ENCODE data around the gene FOCAD.

Gene FOCAD

GRCh38 chr9:20775683-20776082 lies 91.6 kb downstream of the FOCAD start:
- no peaks in the 10 kb centered on the region for H3K9me3 Mint-ChIP-seq
- peaks cover 18% of the 10 kb centered on the region for H3K36me3 Mint-ChIP-seq
- H3K4me3 Mint-ChIP-seq: no peak overlapping the region
- no peaks in the 10 kb centered on the region for H3K4me1 Mint-ChIP-seq
- no peaks in the 10 kb centered on the region for H3K27me3 Mint-ChIP-seq
- DNase-seq (ENCODE audit: low spot score in 2 of 2): no peak
- no peak for ATAC-seq (ENCODE audit: low read depth)
- H3K27ac Mint-ChIP-seq: no peak overlapping the region

DNA sequence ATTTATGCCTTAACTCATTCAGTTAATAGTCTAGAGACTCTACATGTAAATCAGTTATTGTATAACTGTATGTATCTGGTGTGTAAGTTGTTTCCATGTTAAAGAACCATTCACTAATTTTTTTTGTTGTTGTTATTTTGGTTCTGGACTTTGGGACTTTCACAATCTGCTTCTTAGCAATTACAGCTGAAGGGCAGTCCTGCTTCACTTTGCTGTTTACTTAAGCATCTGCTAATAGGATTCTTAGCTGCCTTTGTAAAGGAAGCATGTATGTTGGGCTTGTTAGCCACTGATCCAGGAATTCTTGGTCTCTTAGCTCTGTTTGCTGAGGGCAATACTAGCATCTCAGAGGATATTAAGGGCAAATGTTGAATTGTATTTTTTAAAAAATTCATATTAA lies 97.0 kb downstream of the FOCAD start:
- no peaks in the 10 kb centered on the region for H3K9me3 Mint-ChIP-seq
- ATAC-seq (ENCODE audit: low read depth) (no peak), DNase-seq (ENCODE audit: low spot score in 2 of 2) (no peak)
- H3K27me3 Mint-ChIP-seq: no peaks in the 10 kb centered on the region
- no peaks in the 10 kb centered on the region for H3K4me1 Mint-ChIP-seq
- peaks cover 15% of the 10 kb centered on the region for H3K36me3 Mint-ChIP-seq
- no peak overlapping the region for H3K4me3 Mint-ChIP-seq
- no peak overlapping the region for H3K27ac Mint-ChIP-seq

DNA sequence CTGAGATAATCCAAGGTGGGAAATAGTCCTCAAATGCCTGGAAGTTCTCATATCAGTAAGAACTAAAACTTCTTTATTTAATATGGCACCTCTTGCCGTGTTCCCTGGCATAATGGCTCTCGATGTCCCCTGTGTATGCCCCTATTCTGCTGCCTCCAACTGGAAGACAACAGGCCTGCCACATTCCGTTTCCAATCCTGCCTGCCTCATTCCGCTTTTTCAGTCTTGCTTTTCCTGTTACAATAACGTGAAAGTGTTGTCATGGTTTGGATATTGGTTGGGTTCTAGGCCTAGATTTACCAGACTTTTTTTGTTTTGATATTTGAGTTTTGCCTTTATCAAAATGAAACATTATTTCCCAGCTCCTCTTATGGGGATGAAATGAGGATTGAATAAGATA lies 98.2 kb downstream of the FOCAD start:
- no peak for ATAC-seq (ENCODE audit: low read depth)
- DNase-seq (ENCODE audit: low spot score in 2 of 2): no peak
- Mint-ChIP-seq H3K4me1 (no peaks in the 10 kb centered on the region), H3K27me3 (no peaks in the 10 kb centered on the region), H3K36me3 (peaks cover 15% of the 10 kb centered on the region), H3K27ac (no peak overlapping the region), H3K9me3 (no peaks in the 10 kb centered on the region), H3K4me3 (no peak overlapping the region)

- peaks cover 15% of the 10 kb centered on the region for H3K36me3 Mint-ChIP-seq
- no peaks in the 10 kb centered on the region for H3K9me3 Mint-ChIP-seq
- no peaks in the 10 kb centered on the region for H3K4me1 Mint-ChIP-seq
Observed at GRCh38 chr9:20783057-20784038, 99.3 kb downstream of the FOCAD start.

GRCh38 chr9:20784196-20784595 lies 100.1 kb downstream of the FOCAD start:
- no peaks in the 10 kb centered on the region for H3K4me1 Mint-ChIP-seq
- peaks cover 13% of the 10 kb centered on the region for H3K36me3 Mint-ChIP-seq
- H3K9me3 Mint-ChIP-seq: no peaks in the 10 kb centered on the region
- no peak overlapping the region for H3K27ac Mint-ChIP-seq
- DNase-seq (ENCODE audit: low spot score in 2 of 2) (no peak), ATAC-seq (ENCODE audit: low read depth) (no peak)
- no peaks in the 10 kb centered on the region for H3K27me3 Mint-ChIP-seq
- H3K4me3 Mint-ChIP-seq: no peak overlapping the region

More at GRCh38 chr9:20783057-20784038, 99.3 kb downstream of the FOCAD start:
- no peak for DNase-seq (ENCODE audit: low spot score in 2 of 2)
- no peak for ATAC-seq (ENCODE audit: low read depth)
- H3K27me3 Mint-ChIP-seq: no peaks in the 10 kb centered on the region
- H3K27ac Mint-ChIP-seq: no peak overlapping the region
- H3K4me3 Mint-ChIP-seq: no peak overlapping the region

DNA sequence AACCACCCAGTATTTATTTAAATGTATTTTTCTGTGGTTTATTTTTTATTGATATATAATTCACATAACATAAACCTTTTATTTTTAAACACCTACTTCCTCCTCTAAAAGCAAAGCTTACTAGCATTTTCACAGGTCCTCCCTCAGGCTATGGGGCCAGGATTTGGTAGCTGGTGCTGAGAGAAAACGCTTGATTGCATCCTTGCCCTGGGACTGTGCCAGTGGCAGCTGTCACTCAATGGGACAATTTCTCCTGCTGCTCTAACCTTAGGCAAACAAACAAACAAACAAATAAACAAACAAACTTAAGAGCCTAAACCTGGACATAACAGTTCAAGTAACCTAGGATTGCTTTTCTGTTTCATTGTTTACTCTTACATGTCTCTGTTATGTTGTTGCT lies 102.7 kb downstream of the FOCAD start:
- no peaks in the 10 kb centered on the region for H3K9me3 Mint-ChIP-seq
- DNase-seq (ENCODE audit: low spot score in 2 of 2) (no peak), ATAC-seq (ENCODE audit: low read depth) (no peak)
- no peak overlapping the region for H3K27ac Mint-ChIP-seq
- peaks cover 2% of the 10 kb centered on the region for H3K4me1 Mint-ChIP-seq
- no peaks in the 10 kb centered on the region for H3K27me3 Mint-ChIP-seq
- H3K36me3 Mint-ChIP-seq: peaks cover 23% of the 10 kb centered on the region
- no peak overlapping the region for H3K4me3 Mint-ChIP-seq

- peaks cover 17% of the 10 kb centered on the region for H3K36me3 Mint-ChIP-seq
- DNase-seq (ENCODE audit: low spot score in 2 of 2) (no peak), ATAC-seq (ENCODE audit: low read depth) (no peak)
- no peak overlapping the region for H3K27ac Mint-ChIP-seq
- H3K4me1 Mint-ChIP-seq: peaks cover 2% of the 10 kb centered on the region
- no peaks in the 10 kb centered on the region for H3K9me3 Mint-ChIP-seq
- H3K4me3 Mint-ChIP-seq: no peak overlapping the region
- H3K27me3 Mint-ChIP-seq: no peaks in the 10 kb centered on the region
Observed at GRCh38 chr9:20788526-20789451, 104.7 kb downstream of the FOCAD start.

- Mint-ChIP-seq H3K9me3 (no peaks in the 10 kb centered on the region), H3K4me1 (peaks cover 2% of the 10 kb centered on the region), H3K36me3 (peaks cover 16% of the 10 kb centered on the region), H3K4me3 (no peak overlapping the region), H3K27ac (no peak overlapping the region), H3K27me3 (no peaks in the 10 kb centered on the region)
- ATAC-seq (ENCODE audit: low read depth) (no peak), DNase-seq (ENCODE audit: low spot score in 2 of 2) (no peak)
Observed at GRCh38 chr9:20790721-20791120, 106.7 kb downstream of the FOCAD start.

GRCh38 chr9:20791682-20792081 lies 107.6 kb downstream of the FOCAD start:
- no peaks in the 10 kb centered on the region for H3K27me3 Mint-ChIP-seq
- no peak overlapping the region for H3K4me3 Mint-ChIP-seq
- no peak for ATAC-seq (ENCODE audit: low read depth)
- H3K4me1 Mint-ChIP-seq: peaks cover 2% of the 10 kb centered on the region
- H3K36me3 Mint-ChIP-seq: peaks cover 16% of the 10 kb centered on the region
- no peak for DNase-seq (ENCODE audit: low spot score in 2 of 2)
- H3K27ac Mint-ChIP-seq: no peak overlapping the region
- no peaks in the 10 kb centered on the region for H3K9me3 Mint-ChIP-seq

DNA sequence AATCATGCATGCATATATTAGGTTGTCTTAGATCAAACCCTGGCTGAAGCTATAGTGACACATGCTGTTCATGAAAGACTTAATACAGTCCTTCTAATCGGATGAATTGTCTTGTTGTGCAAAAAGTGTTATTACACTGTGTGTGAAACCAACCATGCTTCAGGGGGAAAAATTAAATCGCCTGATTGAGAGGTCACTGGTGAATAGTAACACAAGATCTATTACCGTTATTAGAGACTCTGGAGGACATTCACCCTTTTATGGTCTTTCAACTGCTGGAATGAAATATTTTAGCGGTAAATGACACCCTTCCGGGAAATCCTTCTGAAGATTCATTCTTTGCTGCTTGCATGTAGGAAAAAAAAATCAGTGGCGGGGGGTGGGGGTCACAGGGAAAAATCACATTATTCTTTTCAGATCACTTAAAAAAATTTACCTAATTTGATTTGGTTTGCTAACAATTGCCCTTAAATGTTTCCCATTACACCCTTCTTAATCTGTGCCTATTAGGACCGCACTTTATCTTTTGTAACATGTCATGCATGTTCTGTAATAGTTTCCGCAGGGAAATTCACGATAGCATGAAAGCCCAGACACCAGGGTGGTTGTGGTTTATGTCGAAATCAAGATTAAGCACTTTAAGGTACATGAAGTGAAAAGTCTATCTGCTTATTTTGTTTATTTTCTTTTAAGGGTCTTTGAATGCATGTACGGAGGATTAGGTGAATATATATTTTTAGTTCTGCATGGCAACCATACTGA lies 120.6 kb downstream of the FOCAD start:
- peaks cover 5% of the 10 kb centered on the region for H3K36me3 Mint-ChIP-seq
- H3K27me3 Mint-ChIP-seq: no peaks in the 10 kb centered on the region
- no peak overlapping the region for H3K27ac Mint-ChIP-seq
- DNase-seq (ENCODE audit: low spot score in 2 of 2) (no peak), ATAC-seq (ENCODE audit: low read depth) (no peak)
- H3K9me3 Mint-ChIP-seq: no peaks in the 10 kb centered on the region
- peaks cover 10% of the 10 kb centered on the region for H3K4me1 Mint-ChIP-seq
- H3K4me3 Mint-ChIP-seq: no peak overlapping the region

GRCh38 chr9:20805766-20806165 lies 121.7 kb downstream of the FOCAD start:
- Mint-ChIP-seq H3K36me3 (no peaks in the 10 kb centered on the region), H3K4me1 (peaks cover 10% of the 10 kb centered on the region), H3K9me3 (no peaks in the 10 kb centered on the region), H3K4me3 (no peak overlapping the region), H3K27me3 (no peaks in the 10 kb centered on the region), H3K27ac (no peak overlapping the region)
- DNase-seq (ENCODE audit: low spot score in 2 of 2) (no peak), ATAC-seq (ENCODE audit: low read depth) (no peak)

GRCh38 chr9:20808002-20808401 lies 123.9 kb downstream of the FOCAD start:
- Mint-ChIP-seq H3K4me3 (no peak overlapping the region), H3K36me3 (peaks cover 3% of the 10 kb centered on the region), H3K9me3 (peaks cover 1% of the 10 kb centered on the region), H3K4me1 (peaks cover 9% of the 10 kb centered on the region), H3K27ac (peak overlapping the region; percentile 28), H3K27me3 (no peaks in the 10 kb centered on the region)
- ATAC-seq (ENCODE audit: low read depth) (no peak), DNase-seq (ENCODE audit: low spot score in 2 of 2) (no peak)

GRCh38 chr9:20811872-20812271 lies 127.8 kb downstream of the FOCAD start:
- Mint-ChIP-seq H3K27ac (no peak overlapping the region), H3K36me3 (peaks cover 3% of the 10 kb centered on the region), H3K27me3 (no peaks in the 10 kb centered on the region), H3K9me3 (peaks cover 1% of the 10 kb centered on the region), H3K4me1 (peaks cover 9% of the 10 kb centered on the region), H3K4me3 (no peak overlapping the region)
- ATAC-seq (ENCODE audit: low read depth) (no peak), DNase-seq (ENCODE audit: low spot score in 2 of 2) (no peak)

Measured in memory B cell (primary cell).